ENCODE measurements around the gene CRIP3. TPM values are rescaled to one million over a fixed set of nuclear protein-coding genes. Genes with fewer than 3 reads are reported as not detected.

The CRIP3 gene
- total and polyA plus RNA-seq, 9 donors = 0.80 to 2.6 (median 1.7) TPM

GRCh38 chr6:43283514-43283901, 25.1 kb downstream of the CRIP3 start:
- intact Hi-C loops (cut with DNase I) = no loop called here
- no peaks in the 10 kb centered on the region for H3K27me3 ChIP-seq
- H3K4me3 ChIP-seq = no peak overlapping the region
- 87 to 92% (median 92%) methylated on average over 10 to 18 of the region's 18 CpGs for WGBS, 3 donors
- H3K9me3 ChIP-seq = no peaks in the 10 kb centered on the region
- no peaks in the 10 kb centered on the region for H3K4me1 ChIP-seq (ENCODE audit: insufficient read depth)
- H3K36me3 ChIP-seq = no peaks in the 10 kb centered on the region
- no peak overlapping the region for H3K27ac ChIP-seq
- TF ChIP-seq EP300 (IDR thresholded peaks at IDR 0.05) = no peak
- TF ChIP-seq CTCF (IDR thresholded peaks at IDR 0.05) = no peak
- no peak for TF ChIP-seq POLR2A (IDR thresholded peaks at IDR 0.05)
- DNase-seq = no peak

- DNase-seq = no peak
- no peaks in the 10 kb centered on the region for H3K9me3 ChIP-seq
- no peaks in the 10 kb centered on the region for H3K4me1 ChIP-seq (ENCODE audit: insufficient read depth)
- no peaks in the 10 kb centered on the region for H3K27me3 ChIP-seq
- intact Hi-C loops (cut with DNase I) = no loop called here
- H3K4me3 ChIP-seq = no peak overlapping the region
- no peak for TF ChIP-seq CTCF (IDR thresholded peaks at IDR 0.05)
- 60 to 71% (median 69%) methylated on average over 32 of the region's 32 CpGs for WGBS, 3 donors
- no peaks in the 10 kb centered on the region for H3K36me3 ChIP-seq
- no peak overlapping the region for H3K27ac ChIP-seq
These were observed 25.8 kb downstream of the CRIP3 start for GRCh38 chr6:43282636-43283513.

GRCh38 chr6:43282060-43282459, 26.6 kb downstream of the CRIP3 start:
- Histone ChIP-seq H3K4me3 (no peak overlapping the region), H3K27me3 (no peaks in the 10 kb centered on the region), H3K27ac (no peak overlapping the region), H3K36me3 (no peaks in the 10 kb centered on the region), H3K9me3 (no peaks in the 10 kb centered on the region), H3K4me1 (ENCODE audit: insufficient read depth) (no peaks in the 10 kb centered on the region)
- WGBS, 3 donors = 63 to 76% (median 75%) methylated on average over 9 of the region's 9 CpGs
- DNase-seq = no peak
- TF ChIP-seq CTCF (IDR thresholded peaks at IDR 0.05) (no peak), POLR2A (IDR thresholded peaks at IDR 0.05) (no peak), EP300 (IDR thresholded peaks at IDR 0.05) (no peak)
- intact Hi-C loops (cut with DNase I) = no loop called here

- intact Hi-C loops (cut with DNase I) = no loop called here
- Histone ChIP-seq H3K9me3 (no peaks in the 10 kb centered on the region), H3K27me3 (no peaks in the 10 kb centered on the region), H3K27ac (no peak overlapping the region), H3K36me3 (no peaks in the 10 kb centered on the region), H3K4me1 (ENCODE audit: insufficient read depth) (no peaks in the 10 kb centered on the region), H3K4me3 (no peak overlapping the region)
- TF ChIP-seq EP300 (IDR thresholded peaks at IDR 0.05) (no peak), POLR2A (IDR thresholded peaks at IDR 0.05) (no peak), CTCF (IDR thresholded peaks at IDR 0.05) (no peak)
- 35 to 78% (median 60%) methylated on average over 2 of the region's 2 CpGs for WGBS, 3 donors
- no peak for DNase-seq
These were observed 28.4 kb downstream of the CRIP3 start for GRCh38 chr6:43280234-43280633.
